ENCODE data around the gene ZNF668. TPM values are rescaled to one million over a fixed set of nuclear protein-coding genes. Genes with fewer than 3 reads are reported as not detected.
"Not testable (repeated sequence)": the region's sequence is repeated elsewhere in the genome, so short reads cannot be mapped to it uniquely, and the experiment has no call there.

ZNF668 gene
- total RNA-seq, 2 donors from 2014 or later, result 15.6 to 21.4 TPM

DNA sequence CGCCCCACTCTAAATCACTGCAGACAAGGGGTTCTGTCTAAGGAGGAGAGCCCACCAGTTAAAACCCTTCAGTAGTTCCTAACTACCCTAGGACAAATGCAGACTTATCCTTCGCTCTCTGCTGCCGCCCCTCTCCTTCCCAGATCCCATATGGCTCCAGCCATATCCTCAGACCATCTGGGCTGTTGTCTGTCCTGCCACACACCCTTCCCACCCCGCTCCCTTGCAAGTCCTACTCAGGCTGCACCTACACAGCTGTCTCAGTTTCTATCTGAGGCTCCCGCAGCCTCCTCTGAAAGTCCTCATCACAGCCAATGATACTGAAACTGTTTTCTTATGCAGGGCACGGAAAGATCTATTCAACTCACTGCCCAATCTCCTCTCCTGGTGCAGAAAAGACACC, 33.4 kb upstream of the ZNF668 start:
- no peaks in the 10 kb centered on the region for H3K27me3 ChIP-seq (replicated peaks; ENCODE audit: insufficient read depth)
- intact Hi-C loops (cut with DNase I), result loop anchor here (5.0 kb wide), 1 partner anchor 35 kb away; no protein-coding TSS in a partner anchor
- no peaks in the 10 kb centered on the region for H3K9me3 ChIP-seq
- no peak overlapping the region for H3K27ac ChIP-seq
- peaks cover 7% of the 10 kb centered on the region for H3K4me1 ChIP-seq (replicated peaks)
- WGBS, result 94% methylated on average over 6 of the region's 6 CpGs
- no peak overlapping the region for H3K4me3 ChIP-seq
- no peak for DNase-seq (ENCODE audit: low spot score)
- no peak for TF ChIP-seq POLR2AphosphoS5 (IDR thresholded peaks at IDR 0.05)
- H3K36me3 ChIP-seq, result peaks cover 0 to 8% of the 10 kb centered on the region in 2 donors

DNA sequence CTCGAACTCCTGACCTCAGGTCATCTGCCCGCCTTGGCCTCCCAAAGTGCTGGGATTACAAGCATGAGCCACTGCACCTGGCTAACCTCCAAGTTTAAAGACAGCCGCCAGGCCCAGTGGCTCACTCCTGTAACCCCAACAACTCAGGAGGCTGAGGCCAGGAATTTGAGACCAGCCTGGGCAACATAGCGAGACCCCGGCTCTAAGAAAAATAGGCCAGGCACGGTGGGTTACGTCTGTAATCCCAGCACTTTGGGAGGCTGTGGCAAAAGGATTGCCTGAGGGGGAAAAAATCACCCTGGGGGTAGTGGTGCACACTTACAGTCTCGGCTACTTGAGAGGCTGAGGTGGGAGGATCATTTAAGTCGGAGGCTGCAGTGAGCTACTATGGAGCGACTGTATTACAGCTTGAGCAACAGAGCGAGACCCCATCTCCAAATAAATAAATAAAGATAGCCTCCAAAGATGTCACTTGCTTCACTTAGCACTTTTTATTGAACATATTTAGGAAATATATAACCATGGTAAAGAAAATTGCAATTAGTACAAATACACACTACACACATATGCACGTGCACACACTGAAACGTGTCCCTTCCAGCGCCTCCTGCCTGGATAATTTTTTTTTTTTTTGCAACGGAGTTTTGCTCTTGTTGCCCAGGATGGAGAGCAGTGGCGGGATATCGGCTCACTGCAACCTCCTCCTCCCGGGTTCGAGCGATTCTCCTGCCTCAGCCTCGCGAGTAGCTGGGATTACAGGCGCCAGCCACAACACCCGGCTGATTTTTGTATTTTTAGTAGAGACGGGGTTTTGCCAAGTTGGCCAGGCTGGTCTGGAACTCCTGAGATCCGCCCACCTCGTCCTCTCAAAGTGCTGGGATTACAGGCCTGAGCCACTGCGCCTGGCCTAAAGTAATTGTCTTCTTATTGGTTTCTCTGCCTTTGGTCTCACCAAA, 32.7 kb upstream of the ZNF668 start:
- intact Hi-C loops (cut with DNase I), result loop anchor here (5.0 kb wide), 1 partner anchor 36 kb away; no protein-coding TSS in a partner anchor
- H3K27ac ChIP-seq, result no peak overlapping the region
- no peaks in the 10 kb centered on the region for H3K9me3 ChIP-seq
- no peak for DNase-seq (ENCODE audit: low spot score)
- 92% methylated on average over 28 of the region's 28 CpGs for WGBS
- H3K4me1 ChIP-seq (replicated peaks), result peaks cover 7% of the 10 kb centered on the region
- no peaks in the 10 kb centered on the region for H3K27me3 ChIP-seq (replicated peaks; ENCODE audit: insufficient read depth)
- H3K36me3 ChIP-seq, result peaks cover 0 to 8% of the 10 kb centered on the region in 2 donors
- no peak for TF ChIP-seq CTCF (IDR thresholded peaks at IDR 0.05)
- H3K4me3 ChIP-seq, result no peak overlapping the region

DNA sequence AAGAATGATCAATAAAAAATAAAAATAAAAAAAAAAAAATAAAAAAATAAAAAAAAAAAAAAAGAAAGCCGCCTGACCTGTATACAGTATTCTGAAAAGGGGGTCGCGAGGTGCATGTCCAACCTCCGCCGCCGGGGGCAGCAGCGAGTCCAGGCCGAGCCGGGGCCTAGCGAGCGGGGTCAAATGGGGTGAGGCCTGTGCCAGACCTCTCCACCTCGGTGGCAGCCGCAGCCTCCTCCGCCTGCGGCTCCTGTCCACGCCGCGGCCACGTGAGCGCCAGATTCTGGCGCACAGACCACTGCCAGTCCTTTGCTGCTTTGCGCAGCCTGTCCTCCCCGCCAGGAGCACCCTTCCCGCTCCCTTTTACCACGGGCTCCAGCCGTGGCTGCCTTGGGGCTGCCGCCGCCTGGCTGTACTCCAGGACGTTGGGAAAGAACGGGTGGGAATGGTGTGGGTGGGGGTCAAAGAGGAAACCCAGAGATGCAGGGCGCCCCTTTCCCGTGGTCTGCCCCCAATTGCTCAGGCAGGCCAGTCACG, 31.7 kb upstream of the ZNF668 start:
- Histone ChIP-seq H3K27me3 (replicated peaks; ENCODE audit: insufficient read depth) (no peaks in the 10 kb centered on the region), H3K4me3 (no peak overlapping the region), H3K27ac (no peak overlapping the region), H3K36me3 (peaks cover 0 to 6% of the 10 kb centered on the region in 2 donors), H3K4me1 (replicated peaks) (peaks cover 7% of the 10 kb centered on the region), H3K9me3 (no peaks in the 10 kb centered on the region)
- intact Hi-C loops (cut with DNase I), result loop anchor here (5.0 kb wide), 1 partner anchor 37 kb away; no protein-coding TSS in a partner anchor
- WGBS, result 22% methylated on average over 33 of the region's 33 CpGs
- peak; percentile 56 for DNase-seq (ENCODE audit: low spot score)
- TF ChIP-seq POLR2A (IDR thresholded peaks at IDR 0.05), result no peak
- peak; percentile 52 to 77 (median 72) for TF ChIP-seq CTCF (IDR thresholded peaks at IDR 0.05)
- peak; percentile 41 for TF ChIP-seq POLR2AphosphoS5 (IDR thresholded peaks at IDR 0.05)

GRCh38 chr16:31100876-31101641, 27.0 kb upstream of the ZNF668 start:
- DNase-seq (ENCODE audit: low spot score); intact Hi-C loops (cut with DNase I); H3K36me3 ChIP-seq; H3K4me1 ChIP-seq (replicated peaks); H3K4me3 ChIP-seq; H3K27ac ChIP-seq; H3K27me3 ChIP-seq (replicated peaks; ENCODE audit: insufficient read depth); H3K9me3 ChIP-seq: not testable (repeated sequence)
- WGBS, result 76% methylated on average over 13 of the region's 13 CpGs

GRCh38 chr16:31099860-31100638, 26.0 kb upstream of the ZNF668 start:
- Histone ChIP-seq H3K36me3 (no peaks in the 10 kb centered on the region), H3K4me1 (replicated peaks) (no peaks in the 10 kb centered on the region), H3K4me3 (no peak overlapping the region), H3K27ac (no peak overlapping the region), H3K27me3 (replicated peaks; ENCODE audit: insufficient read depth) (no peaks in the 10 kb centered on the region), H3K9me3 (no peaks in the 10 kb centered on the region)
- no peak for DNase-seq (ENCODE audit: low spot score)
- intact Hi-C loops (cut with DNase I), result loop anchor here (10.0 kb wide), 1 partner anchor 115 kb away; the partner anchor contains the start of gene HSD3B7
- 62% methylated on average over 4 of the region's 4 CpGs for WGBS
- TF ChIP-seq POLR2AphosphoS5 (IDR thresholded peaks at IDR 0.05) (no peak), POLR2A (IDR thresholded peaks at IDR 0.05) (no peak), CTCF (IDR thresholded peaks at IDR 0.05) (no peak)

All from prostate gland (tissue), 2 donors.